ENCODE results near the gene IQSEC2. TPM values are rescaled to one million over a fixed set of nuclear protein-coding genes. Genes with fewer than 3 reads are reported as not detected.

The IQSEC2 gene
- total RNA-seq, 1 donor from 2014 or later: 8.0 TPM

GRCh38 chrX:53262189-53262917 is 19.0 kb downstream of the IQSEC2 start:
- Mint-ChIP-seq H3K9me3 (ENCODE audit: low read depth) (peaks cover 2% of the 10 kb centered on the region), H3K27me3 (ENCODE audit: low read depth) (no peaks in the 10 kb centered on the region), H3K36me3 (ENCODE audit: low read depth) (peaks cover 2% of the 10 kb centered on the region), H3K4me1 (ENCODE audit: low read depth) (peaks cover 22% of the 10 kb centered on the region), H3K27ac (ENCODE audit: unreplicated experiment) (no peak overlapping the region), H3K4me3 (ENCODE audit: unreplicated experiment) (no peak overlapping the region)
- DNase-seq (ENCODE audit: low spot score): no peak
- no peak for TF ChIP-seq CTCF (IDR thresholded peaks at IDR 0.05)

- H3K4me1 Mint-ChIP-seq (ENCODE audit: low read depth): peaks cover 22% of the 10 kb centered on the region
- peaks cover 2% of the 10 kb centered on the region for H3K9me3 Mint-ChIP-seq (ENCODE audit: low read depth)
- H3K27ac Mint-ChIP-seq (ENCODE audit: unreplicated experiment): no peak overlapping the region
- H3K36me3 Mint-ChIP-seq (ENCODE audit: low read depth): peaks cover 2% of the 10 kb centered on the region
- H3K27me3 Mint-ChIP-seq (ENCODE audit: low read depth): no peaks in the 10 kb centered on the region
- H3K4me3 Mint-ChIP-seq (ENCODE audit: unreplicated experiment): no peak overlapping the region
- no peak for TF ChIP-seq CTCF (IDR thresholded peaks at IDR 0.05)
- no peak for DNase-seq (ENCODE audit: low spot score)
Measured at GRCh38 chrX:53261355-53261972, 19.9 kb downstream of the IQSEC2 start.

GRCh38 chrX:53260836-53261235 is 20.5 kb downstream of the IQSEC2 start:
- H3K9me3 Mint-ChIP-seq (ENCODE audit: low read depth): peaks cover 2% of the 10 kb centered on the region
- no peak for TF ChIP-seq CTCF (IDR thresholded peaks at IDR 0.05)
- H3K36me3 Mint-ChIP-seq (ENCODE audit: low read depth): peaks cover 2% of the 10 kb centered on the region
- H3K4me3 Mint-ChIP-seq (ENCODE audit: unreplicated experiment): no peak overlapping the region
- H3K4me1 Mint-ChIP-seq (ENCODE audit: low read depth): peaks cover 16% of the 10 kb centered on the region
- no peak for DNase-seq (ENCODE audit: low spot score)
- H3K27me3 Mint-ChIP-seq (ENCODE audit: low read depth): no peaks in the 10 kb centered on the region
- no peak overlapping the region for H3K27ac Mint-ChIP-seq (ENCODE audit: unreplicated experiment)

GRCh38 chrX:53257670-53258423 is 23.5 kb downstream of the IQSEC2 start:
- Mint-ChIP-seq H3K4me1 (ENCODE audit: low read depth) (peaks cover 2% of the 10 kb centered on the region), H3K36me3 (ENCODE audit: low read depth) (peaks cover 4% of the 10 kb centered on the region), H3K9me3 (ENCODE audit: low read depth) (peaks cover 9% of the 10 kb centered on the region), H3K27me3 (ENCODE audit: low read depth) (no peaks in the 10 kb centered on the region), H3K4me3 (ENCODE audit: unreplicated experiment) (no peak overlapping the region), H3K27ac (ENCODE audit: unreplicated experiment) (no peak overlapping the region)
- DNase-seq (ENCODE audit: low spot score): no peak
- TF ChIP-seq CTCF (IDR thresholded peaks at IDR 0.05): no peak

- Mint-ChIP-seq H3K4me1 (ENCODE audit: low read depth) (no peaks in the 10 kb centered on the region), H3K9me3 (ENCODE audit: low read depth) (peaks cover 12% of the 10 kb centered on the region), H3K36me3 (ENCODE audit: low read depth) (peaks cover 6% of the 10 kb centered on the region), H3K4me3 (ENCODE audit: unreplicated experiment) (no peak overlapping the region), H3K27ac (ENCODE audit: unreplicated experiment) (no peak overlapping the region), H3K27me3 (ENCODE audit: low read depth) (no peaks in the 10 kb centered on the region)
- no peak for DNase-seq (ENCODE audit: low spot score)
- TF ChIP-seq CTCF (IDR thresholded peaks at IDR 0.05): no peak
Measured at GRCh38 chrX:53257166-53257565, 24.2 kb downstream of the IQSEC2 start.
